ENCODE data around the gene EPHB4. TPM values are rescaled to one million over a fixed set of nuclear protein-coding genes. Genes with fewer than 3 reads are reported as not detected.

EPHB4 gene
- total RNA-seq, 2 donors from 2014 or later, result 20.5 to 29.4 TPM

DNA sequence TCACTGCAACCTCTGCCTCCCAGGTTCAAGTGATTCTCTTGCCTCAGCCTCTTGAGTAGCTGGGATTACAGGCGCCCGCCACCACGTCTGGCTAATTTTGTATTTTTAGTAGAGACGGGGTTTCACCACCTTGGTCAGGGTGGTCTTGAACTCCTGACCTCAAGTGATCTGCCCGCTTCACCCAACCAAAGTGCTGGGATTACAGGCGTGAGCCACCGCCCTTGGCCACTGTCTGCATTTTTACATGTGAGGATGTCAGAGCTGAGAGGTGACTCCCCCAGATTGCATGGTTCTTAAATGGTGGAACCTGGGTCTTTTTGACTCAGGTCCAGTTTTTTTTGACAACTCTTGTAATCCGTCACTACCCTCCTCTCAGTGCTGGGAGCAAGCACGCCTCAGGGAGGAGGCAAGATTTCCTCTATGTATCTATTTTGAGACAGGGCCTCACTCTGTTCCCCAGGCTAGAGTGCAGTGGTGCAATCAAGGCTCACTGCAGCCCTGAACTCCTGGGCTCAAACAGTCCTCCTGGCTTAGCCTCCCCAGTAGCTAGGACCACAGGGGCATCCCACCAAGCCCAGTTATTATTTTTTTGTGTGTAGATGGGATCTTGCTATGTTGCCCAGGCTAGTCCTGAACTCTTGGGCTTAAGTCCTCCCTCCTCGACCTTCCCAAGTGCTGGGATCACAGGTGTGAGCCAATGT is 46.4 kb upstream of the EPHB4 start:
- H3K27me3 ChIP-seq (replicated peaks; ENCODE audit: insufficient read depth), result no peaks in the 10 kb centered on the region
- H3K9me3 ChIP-seq, result no peaks in the 10 kb centered on the region
- H3K36me3 ChIP-seq, result peaks cover 32% of the 10 kb centered on the region
- H3K4me3 ChIP-seq, result peak overlapping the region; percentile 94
- DNase-seq (ENCODE audit: low spot score), result no peak
- TF ChIP-seq, protein P1, sequence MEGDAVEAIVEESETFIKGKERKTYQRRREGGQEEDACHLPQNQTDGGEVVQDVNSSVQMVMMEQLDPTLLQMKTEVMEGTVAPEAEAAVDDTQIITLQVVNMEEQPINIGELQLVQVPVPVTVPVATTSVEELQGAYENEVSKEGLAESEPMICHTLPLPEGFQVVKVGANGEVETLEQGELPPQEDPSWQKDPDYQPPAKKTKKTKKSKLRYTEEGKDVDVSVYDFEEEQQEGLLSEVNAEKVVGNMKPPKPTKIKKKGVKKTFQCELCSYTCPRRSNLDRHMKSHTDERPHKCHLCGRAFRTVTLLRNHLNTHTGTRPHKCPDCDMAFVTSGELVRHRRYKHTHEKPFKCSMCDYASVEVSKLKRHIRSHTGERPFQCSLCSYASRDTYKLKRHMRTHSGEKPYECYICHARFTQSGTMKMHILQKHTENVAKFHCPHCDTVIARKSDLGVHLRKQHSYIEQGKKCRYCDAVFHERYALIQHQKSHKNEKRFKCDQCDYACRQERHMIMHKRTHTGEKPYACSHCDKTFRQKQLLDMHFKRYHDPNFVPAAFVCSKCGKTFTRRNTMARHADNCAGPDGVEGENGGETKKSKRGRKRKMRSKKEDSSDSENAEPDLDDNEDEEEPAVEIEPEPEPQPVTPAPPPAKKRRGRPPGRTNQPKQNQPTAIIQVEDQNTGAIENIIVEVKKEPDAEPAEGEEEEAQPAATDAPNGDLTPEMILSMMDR (IDR thresholded peaks at IDR 0.05), result no peak
- H3K27ac ChIP-seq, result peak overlapping the region; percentile 92 to 96
- peaks cover 21 to 48% of the 10 kb centered on the region in 2 donors for H3K4me1 ChIP-seq (ENCODE audit: control insufficient read depth in 1 of 2, low read depth in 2 of 2)
- no peak for ATAC-seq (ENCODE audit: insufficient number of reproducible peaks, low FRiP score, low read depth)

DNA sequence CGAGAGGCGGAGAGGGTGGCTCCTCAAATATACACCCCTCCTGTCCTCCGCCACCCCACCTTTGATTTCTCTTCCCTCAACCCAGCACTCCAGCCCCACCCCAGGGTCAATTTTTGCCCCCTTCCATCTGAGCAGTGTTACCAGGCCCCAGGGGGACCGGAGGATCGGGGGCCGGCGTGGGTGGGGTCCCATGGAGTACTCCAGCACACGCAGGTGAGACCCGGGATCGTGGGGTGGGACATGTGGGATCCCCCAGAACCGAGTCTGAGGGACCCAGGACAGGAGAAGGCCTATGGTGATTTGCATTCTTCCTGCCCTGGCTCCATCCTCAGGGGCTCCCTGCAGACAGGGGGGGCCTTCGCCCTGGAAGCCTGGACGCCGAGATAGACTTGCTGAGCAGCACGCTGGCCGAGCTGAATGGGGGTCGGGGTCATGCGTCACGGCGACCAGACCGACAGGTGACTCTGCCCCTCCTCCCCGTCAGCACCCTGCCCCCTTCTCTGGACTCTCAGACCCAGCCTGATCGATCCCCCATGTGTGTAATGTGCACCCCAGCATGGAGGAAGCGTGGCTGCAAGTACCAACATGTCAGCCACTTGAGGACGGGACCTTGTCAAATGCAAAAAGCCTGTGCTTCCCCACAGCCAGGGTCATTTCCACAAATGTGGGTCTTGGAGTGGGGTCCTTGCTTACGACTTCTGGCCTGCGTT is 40.6 kb upstream of the EPHB4 start:
- H3K4me1 ChIP-seq (ENCODE audit: control insufficient read depth in 1 of 2, low read depth in 2 of 2), result peaks cover 8 to 31% of the 10 kb centered on the region in 2 donors
- no peaks in the 10 kb centered on the region for H3K27me3 ChIP-seq (replicated peaks; ENCODE audit: insufficient read depth)
- TF ChIP-seq, protein P1 (IDR thresholded peaks at IDR 0.05), result no peak
- H3K27ac ChIP-seq, result peak overlapping the region; percentile 98 to 99
- peak overlapping the region; percentile 94 for H3K4me3 ChIP-seq
- H3K36me3 ChIP-seq, result peaks cover 25% of the 10 kb centered on the region
- no peaks in the 10 kb centered on the region for H3K9me3 ChIP-seq
- no peak for ATAC-seq (ENCODE audit: insufficient number of reproducible peaks, low FRiP score, low read depth)
- no peak for DNase-seq (ENCODE audit: low spot score)

DNA sequence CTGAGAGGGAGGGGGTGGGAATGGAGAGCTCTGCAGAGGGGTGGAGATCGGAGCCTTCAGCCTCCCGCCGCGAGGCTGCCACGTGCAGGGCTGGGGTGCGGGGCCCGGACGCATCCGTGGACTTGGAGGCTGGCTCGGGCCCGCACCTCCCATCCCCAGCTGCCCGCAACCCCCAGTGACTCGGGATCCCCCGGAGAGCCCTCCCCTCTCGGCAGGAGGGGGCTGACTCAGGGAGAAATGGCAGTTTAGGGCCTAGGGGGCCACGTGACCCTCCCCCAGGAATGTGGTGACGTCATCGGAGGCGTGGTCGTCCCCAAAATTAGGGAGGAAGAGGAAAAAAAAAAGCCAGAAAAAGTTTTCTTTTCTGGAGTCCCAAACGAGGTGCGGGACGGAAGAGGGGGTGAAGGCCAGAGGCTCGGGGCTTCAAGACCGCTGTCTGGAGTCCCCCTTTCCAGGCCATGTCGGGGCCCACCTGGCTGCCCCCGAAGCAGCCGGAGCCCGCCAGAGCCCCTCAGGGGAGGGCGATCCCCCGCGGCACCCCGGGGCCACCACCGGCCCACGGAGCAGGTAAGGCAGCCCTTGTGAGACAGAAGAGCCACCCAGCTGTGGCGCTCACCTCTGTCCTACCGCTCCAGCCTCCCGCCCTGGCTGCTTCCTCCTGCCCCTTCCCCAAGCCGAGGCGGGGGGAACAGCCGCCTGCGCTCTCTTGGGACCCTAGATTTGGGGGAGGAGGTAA is 39.9 kb upstream of the EPHB4 start, which contains the start of gene TRIP6:
Gene TRIP6 (plus strand): TSS at position 348 of the 736 bp plus-strand sequence. CDS start 111 bp downstream, at position 459.
- peak within 1 kb of the TSS; percentile 98 to 99 for H3K27ac ChIP-seq
- peaks cover 8 to 31% of the 10 kb centered on the region in 2 donors for H3K4me1 ChIP-seq (ENCODE audit: control insufficient read depth in 1 of 2, low read depth in 2 of 2)
- H3K9me3 ChIP-seq, result no peaks in the 10 kb centered on the region
- H3K4me3 ChIP-seq, result peak within 1 kb of the TSS; percentile 94
- DNase-seq (ENCODE audit: low spot score) (peak; percentile 73), ATAC-seq (ENCODE audit: insufficient number of reproducible peaks, low FRiP score, low read depth) (peak; percentile 83)
- peaks cover 17% of the 10 kb centered on the region for H3K36me3 ChIP-seq
- H3K27me3 ChIP-seq (replicated peaks; ENCODE audit: insufficient read depth), result no peaks in the 10 kb centered on the region
- TF ChIP-seq, protein P1 (IDR thresholded peaks at IDR 0.05), result no peak

DNA sequence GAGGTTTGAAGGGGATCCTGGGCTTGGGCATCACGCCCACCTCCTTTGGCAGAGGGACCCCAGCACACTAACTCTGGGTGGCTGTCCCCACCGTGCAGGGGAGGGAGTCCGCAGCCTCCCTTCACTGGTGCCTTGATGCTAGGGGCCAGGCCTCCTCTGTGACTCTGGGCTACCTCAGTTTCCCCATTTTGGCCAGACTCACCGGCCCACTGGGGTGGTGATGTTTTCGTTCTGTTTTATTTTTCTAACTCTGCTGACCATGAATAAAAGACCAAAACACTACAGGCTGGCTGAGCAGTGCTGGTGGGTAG is 39.4 kb upstream of the EPHB4 start:
- TF ChIP-seq, protein P1 (IDR thresholded peaks at IDR 0.05), result no peak

More for the DNA sequence above, 39.4 kb upstream of the EPHB4 start:
- H3K4me3 ChIP-seq, result peak overlapping the region; percentile 94
- DNase-seq (ENCODE audit: low spot score) (no peak), ATAC-seq (ENCODE audit: insufficient number of reproducible peaks, low FRiP score, low read depth) (no peak)
- peaks cover 8 to 31% of the 10 kb centered on the region in 2 donors for H3K4me1 ChIP-seq (ENCODE audit: control insufficient read depth in 1 of 2, low read depth in 2 of 2)
- H3K9me3 ChIP-seq, result no peaks in the 10 kb centered on the region
- H3K36me3 ChIP-seq, result peaks cover 14% of the 10 kb centered on the region
- H3K27me3 ChIP-seq (replicated peaks; ENCODE audit: insufficient read depth), result no peaks in the 10 kb centered on the region
- H3K27ac ChIP-seq, result peak overlapping the region; percentile 98 to 99
